HG02885 (cell line): ENCODE results near the gene YAE1.

Source experiments
- ATAC-seq: cut with Tn5 transposase; IDR thresholded peaks from one replicate; pipeline ENCODE4 v1.9.1; 2021; ENCODE audit warnings: mild to moderate bottlenecking; ENCODE audit not compliant: unreplicated experiment, poor library complexity

YAE1 gene

GRCh38 chr7:39553436-39553835 is 12.8 kb upstream of the YAE1 start:
- no peak for ATAC-seq

DNA sequence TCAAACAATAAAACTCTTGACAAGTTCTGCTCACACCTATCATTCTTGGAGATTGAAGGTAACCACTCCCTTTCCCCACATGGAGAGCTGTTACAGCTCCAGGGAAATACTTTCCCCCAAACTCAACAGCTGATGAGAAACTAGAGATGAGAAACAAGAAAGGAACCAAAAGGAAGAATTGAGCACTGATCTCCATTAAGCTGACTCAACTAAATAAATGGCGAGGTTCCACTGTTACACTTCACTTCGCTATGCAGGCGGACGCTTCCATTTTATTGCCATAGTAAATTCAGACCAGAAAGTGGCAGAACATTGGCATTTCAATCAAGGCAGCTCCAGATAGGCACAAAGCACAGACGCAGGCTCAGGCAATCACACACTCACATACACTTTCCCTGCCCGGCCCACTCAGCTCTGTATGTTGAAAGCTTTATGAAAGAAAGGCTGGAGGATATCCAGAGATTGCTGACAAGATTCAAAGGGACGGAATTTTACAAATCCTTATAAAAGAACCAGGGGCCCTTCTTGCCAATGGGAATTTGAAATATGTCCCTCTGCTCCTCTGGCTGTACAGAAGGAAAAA is 11.5 kb upstream of the YAE1 start:
- ATAC-seq, result no peak

GRCh38 chr7:39557222-39557621 is 9.0 kb upstream of the YAE1 start:
- ATAC-seq, result no peak

- ATAC-seq, result no peak
Measured at GRCh38 chr7:39557911-39558310, 8.3 kb upstream of the YAE1 start.

DNA sequence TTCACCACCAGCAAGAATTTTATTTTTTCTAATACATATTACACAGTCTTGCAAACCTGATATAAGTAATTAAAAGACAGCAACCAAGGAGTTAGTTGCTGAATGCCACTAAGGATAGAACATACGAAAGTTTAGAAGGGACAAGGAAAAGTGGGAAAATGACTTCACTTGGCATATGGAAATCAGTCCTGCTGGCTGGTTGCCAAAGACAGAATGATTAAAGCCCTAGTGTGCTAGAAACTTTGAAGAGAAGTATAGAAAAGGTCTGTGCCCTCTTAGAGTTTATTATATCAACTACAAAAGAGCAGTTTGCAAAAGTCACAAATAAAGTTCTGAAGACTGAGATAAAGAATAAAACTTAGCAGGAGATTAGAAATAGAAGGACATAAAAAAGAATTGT is 5.8 kb upstream of the YAE1 start:
- no peak for ATAC-seq

- no peak for ATAC-seq
Measured at GRCh38 chr7:39560997-39561396, 5.2 kb upstream of the YAE1 start.

DNA sequence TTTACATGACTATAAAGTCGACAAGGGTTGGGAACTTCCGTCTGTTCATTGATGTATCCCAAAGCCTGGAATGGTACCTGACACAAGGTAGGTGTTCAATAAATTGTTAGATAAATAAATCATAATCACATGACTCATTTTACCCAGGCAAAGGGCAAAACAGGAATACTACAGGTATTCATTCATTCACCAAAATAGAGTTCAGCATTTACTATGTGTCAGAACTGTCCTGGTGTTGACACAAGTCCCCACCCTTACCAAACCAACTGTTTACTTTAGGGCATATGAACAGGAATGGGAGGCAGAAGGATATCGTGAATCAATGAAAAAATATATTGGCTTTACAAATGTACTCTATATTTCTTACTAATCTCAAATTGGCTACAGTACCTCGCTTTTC is 666 bp upstream of the YAE1 start:
- ATAC-seq, result no peak

- no peak for ATAC-seq
Measured at GRCh38 chr7:39567294-39567693, 1.1 kb downstream of the YAE1 start.

GRCh38 chr7:39574673-39575349 is 8.6 kb downstream of the YAE1 start:
- ATAC-seq, result no peak

- no peak for ATAC-seq
Measured at GRCh38 chr7:39577229-39577874, 11.1 kb downstream of the YAE1 start.

GRCh38 chr7:39580149-39580874 is 14.1 kb downstream of the YAE1 start:
- peak; percentile 95 for ATAC-seq

DNA sequence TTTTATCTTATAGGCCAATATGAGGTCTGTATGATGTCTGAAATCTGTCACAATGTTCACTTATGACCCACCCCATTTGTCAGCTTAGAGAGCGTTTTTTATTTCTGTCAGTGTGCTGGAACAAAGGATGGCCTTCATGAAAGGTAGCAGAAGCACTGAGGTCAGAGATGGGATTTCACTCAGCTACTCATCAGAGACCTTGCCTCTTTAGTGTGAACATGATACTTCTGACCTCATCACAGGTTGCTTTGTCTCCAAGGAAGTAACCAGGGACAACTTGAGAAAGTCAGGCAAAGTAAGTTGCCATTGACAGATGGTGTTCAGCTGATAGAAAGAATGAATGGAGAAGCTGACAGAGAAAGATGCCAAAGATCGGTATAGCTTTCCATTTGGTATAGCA is 16.3 kb downstream of the YAE1 start:
- no peak for ATAC-seq

DNA sequence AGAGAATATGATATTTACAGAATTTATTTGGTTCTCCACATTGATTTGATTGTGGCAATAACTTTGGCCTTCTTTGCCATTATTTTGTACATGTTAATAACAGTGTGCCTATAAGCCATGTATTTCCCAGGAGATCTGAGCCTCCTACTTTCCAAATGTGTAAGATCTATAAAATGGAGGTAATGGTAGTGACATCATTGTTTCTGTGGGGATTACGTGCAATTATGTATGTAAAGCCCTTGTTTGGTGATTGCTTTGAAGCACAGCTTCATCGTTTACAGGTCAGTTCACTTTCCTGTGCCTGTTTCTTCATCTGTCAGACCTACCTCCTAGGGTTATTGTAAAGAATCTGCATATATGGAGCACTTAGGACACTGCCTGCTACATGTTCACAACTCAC is 17.3 kb downstream of the YAE1 start:
- no peak for ATAC-seq

DNA sequence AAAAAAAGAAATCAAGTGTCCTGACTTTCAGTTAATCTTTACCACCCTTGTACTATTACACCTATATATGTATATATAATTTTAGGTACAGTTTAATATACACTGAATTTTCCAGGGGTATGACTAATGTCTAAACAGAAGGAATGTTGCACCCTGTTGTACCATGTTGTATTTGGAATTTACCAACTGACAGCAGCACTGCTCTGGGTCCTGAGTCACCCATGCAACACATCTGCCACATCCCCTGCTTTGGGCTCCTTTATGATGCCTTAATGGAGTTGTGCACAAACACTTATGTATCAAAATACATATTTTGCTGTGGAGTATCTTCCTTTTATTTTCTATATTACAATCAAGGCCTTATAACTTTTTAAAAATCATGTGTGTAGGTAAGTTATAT is 21.2 kb downstream of the YAE1 start:
- ATAC-seq, result no peak

- ATAC-seq, result no peak
Measured at GRCh38 chr7:39588416-39588815, 22.2 kb downstream of the YAE1 start.

GRCh38 chr7:39589323-39590111 is 23.3 kb downstream of the YAE1 start:
- peak; percentile 98 for ATAC-seq

GRCh38 chr7:39592586-39592985 is 26.4 kb downstream of the YAE1 start:
- ATAC-seq, result peak; percentile 31

DNA sequence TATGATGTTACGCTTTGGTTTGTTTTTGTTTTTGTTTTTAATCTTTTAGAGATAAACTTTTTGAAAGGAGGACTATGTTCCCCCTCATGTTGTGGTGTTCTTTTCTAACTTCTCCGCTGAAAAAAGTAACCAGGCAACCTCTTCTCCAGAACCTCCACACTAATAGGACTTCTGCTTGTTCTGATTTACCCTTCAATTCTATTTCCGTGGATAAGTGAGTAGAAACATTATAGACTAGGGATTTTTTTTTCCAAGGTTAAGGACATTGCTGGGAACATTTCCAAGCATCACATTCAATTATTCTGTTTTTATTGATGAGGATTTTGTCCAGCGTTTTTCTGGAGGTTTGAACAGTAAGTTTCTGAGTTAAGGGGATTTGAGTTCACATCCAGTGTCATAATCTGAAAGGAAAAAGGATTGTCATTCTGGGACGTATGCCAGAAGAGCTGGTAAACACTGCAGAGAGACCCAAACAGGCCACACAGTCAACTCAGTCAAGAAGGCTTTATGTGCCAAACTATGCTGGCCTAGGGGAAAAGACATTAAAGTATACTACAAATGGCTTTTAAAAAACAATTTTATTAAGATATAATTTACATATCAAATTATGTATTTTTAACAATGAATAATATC is 28.9 kb downstream of the YAE1 start:
- ATAC-seq, result no peak

- no peak for ATAC-seq
Measured at GRCh38 chr7:39602351-39602750, 36.1 kb downstream of the YAE1 start.

- no peak for ATAC-seq
Measured at GRCh38 chr7:39603924-39604323, 37.7 kb downstream of the YAE1 start.
